H1 (cell line): ENCODE data around the gene DKKL1. TPM values are rescaled to one million over a fixed set of nuclear protein-coding genes. Genes with fewer than 3 reads are reported as not detected.

Experiments used
- CEBPB ChIP-seq: IDR thresholded peaks from 2 replicates; pipeline ENCODE4 v1.6.1; 2012; ENCODE audit warnings: low read depth, low read length
- polyA plus RNA-seq, 7 experiments: library from polyadenylated mRNA; depleted of rRNA in 3 of 7; stranded (reverse) in 5 of 7; unstranded in 2 of 7; fragments of >200 nt in 5 of 7; fragments of 200-250 nt in 2 of 7; gene quantifications; 1 replicate in 5 of 7; 2 replicates in 1 of 7; 4 replicates in 1 of 7; pipeline versions ENCODE4 v1.2.1 to v1.2.3, GENCODE V29; 2011 to 2013; ENCODE audit warnings: missing spikeins in 2 of 7, mixed read lengths in 2 of 7
- total RNA-seq: library from RNA; stranded (reverse); fragmentation: NEBNext Ultra II Directional; extraction: Animal tissue kit (Norgen Biotek cat#: 25700); gene quantifications from 2 replicates; pipeline ENCODE4 v1.2.1, GENCODE V29; 2021
- TF ChIP-seq, protein P1 (sequence below): IDR thresholded peaks from 2 replicates; pipeline ENCODE4 v1.6.1; 2012; ENCODE audit warnings: inconsistent platforms
- TF ChIP-seq, protein P2 (sequence below): IDR thresholded peaks from 2 replicates; pipeline ENCODE4 v1.6.1; 2012; ENCODE audit warnings: low read length, inconsistent platforms
- TF ChIP-seq, protein P3 (sequence below), 3 experiments: IDR thresholded peaks; 1 replicate in 2 of 3; 2 replicates in 1 of 3; pipeline versions ENCODE4 v1.5.1 to v1.6.1; 2011; ENCODE audit warnings: low read length in 3 of 3, mild to moderate bottlenecking in 3 of 3, inconsistent platforms in 2 of 3, low read depth in 1 of 3, moderate library complexity in 1 of 3; ENCODE audit not compliant: insufficient read depth in 1 of 3; ENCODE audit errors: control extremely low read depth in 1 of 3
- TF ChIP-seq, protein P4 (sequence below): fragments of 300-600 bp; sonication (generic); IDR thresholded peaks from 2 replicates; pipeline ENCODE4 v1.7.1; 2012; ENCODE audit warnings: low read length, moderate library complexity, mild to moderate bottlenecking, inconsistent platforms; ENCODE audit not compliant: insufficient replicate concordance

DKKL1 gene
- total and polyA plus RNA-seq, 2 of the 8 experiments (the other 6 are each of a cell fraction or from before 2014, with no cell fraction given) = 2.6 to 6.8 TPM

DNA sequence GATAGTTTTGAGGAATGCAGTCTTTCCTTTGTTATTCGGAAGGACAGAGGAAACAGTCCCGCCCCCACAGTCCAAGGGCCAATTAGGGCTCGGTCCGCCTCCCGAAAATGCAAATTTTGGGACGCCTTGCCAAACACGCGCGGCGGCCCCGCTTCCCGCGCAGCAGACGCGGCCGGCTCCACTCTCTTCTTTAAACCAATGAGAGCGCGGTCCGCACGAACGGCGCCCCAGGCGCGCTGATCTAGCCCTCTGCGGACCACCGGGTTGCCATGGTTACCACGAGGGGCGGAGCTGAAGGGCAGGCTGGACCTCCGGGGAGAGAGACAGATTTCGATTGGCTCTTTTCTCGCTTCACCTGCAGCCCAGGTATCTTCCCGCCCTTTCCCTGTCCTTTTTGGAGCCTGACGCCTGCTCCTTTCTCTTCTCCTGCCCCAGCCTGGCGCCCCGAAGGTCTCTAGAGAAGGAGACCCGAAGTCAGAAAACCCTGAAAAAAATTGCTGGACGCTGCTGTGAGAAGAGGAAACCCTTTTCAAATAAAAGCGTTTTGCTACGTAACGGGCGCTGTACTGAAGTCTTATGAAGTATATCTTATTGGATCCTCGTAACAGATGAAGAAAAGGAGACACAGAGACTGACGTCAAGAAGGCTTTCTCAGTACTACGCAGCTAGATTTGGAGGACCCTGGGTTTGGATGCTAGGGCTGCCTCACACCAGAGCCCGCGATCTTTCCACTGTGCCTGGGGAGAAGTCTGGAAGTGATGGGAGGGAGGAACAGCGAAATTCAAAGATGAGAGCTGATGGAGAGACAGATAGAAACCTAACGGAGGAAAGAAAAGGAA lies 57.6 kb downstream of the DKKL1 start (continued):
- TF ChIP-seq, protein P1, sequence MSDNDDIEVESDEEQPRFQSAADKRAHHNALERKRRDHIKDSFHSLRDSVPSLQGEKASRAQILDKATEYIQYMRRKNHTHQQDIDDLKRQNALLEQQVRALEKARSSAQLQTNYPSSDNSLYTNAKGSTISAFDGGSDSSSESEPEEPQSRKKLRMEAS = peak; percentile 92
- TF ChIP-seq, protein P2, sequence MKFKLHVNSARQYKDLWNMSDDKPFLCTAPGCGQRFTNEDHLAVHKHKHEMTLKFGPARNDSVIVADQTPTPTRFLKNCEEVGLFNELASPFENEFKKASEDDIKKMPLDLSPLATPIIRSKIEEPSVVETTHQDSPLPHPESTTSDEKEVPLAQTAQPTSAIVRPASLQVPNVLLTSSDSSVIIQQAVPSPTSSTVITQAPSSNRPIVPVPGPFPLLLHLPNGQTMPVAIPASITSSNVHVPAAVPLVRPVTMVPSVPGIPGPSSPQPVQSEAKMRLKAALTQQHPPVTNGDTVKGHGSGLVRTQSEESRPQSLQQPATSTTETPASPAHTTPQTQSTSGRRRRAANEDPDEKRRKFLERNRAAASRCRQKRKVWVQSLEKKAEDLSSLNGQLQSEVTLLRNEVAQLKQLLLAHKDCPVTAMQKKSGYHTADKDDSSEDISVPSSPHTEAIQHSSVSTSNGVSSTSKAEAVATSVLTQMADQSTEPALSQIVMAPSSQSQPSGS = no peak
- no peak for TF ChIP-seq CEBPB
- TF ChIP-seq, protein P3, sequence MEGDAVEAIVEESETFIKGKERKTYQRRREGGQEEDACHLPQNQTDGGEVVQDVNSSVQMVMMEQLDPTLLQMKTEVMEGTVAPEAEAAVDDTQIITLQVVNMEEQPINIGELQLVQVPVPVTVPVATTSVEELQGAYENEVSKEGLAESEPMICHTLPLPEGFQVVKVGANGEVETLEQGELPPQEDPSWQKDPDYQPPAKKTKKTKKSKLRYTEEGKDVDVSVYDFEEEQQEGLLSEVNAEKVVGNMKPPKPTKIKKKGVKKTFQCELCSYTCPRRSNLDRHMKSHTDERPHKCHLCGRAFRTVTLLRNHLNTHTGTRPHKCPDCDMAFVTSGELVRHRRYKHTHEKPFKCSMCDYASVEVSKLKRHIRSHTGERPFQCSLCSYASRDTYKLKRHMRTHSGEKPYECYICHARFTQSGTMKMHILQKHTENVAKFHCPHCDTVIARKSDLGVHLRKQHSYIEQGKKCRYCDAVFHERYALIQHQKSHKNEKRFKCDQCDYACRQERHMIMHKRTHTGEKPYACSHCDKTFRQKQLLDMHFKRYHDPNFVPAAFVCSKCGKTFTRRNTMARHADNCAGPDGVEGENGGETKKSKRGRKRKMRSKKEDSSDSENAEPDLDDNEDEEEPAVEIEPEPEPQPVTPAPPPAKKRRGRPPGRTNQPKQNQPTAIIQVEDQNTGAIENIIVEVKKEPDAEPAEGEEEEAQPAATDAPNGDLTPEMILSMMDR (IDR thresholded peaks at IDR 0.05; ENCODE audit: control extremely low read depth in 1 of 3, insufficient read depth in 1 of 3, low read depth in 1 of 3, low read length in 3 of 3) = no peak
- TF ChIP-seq, protein P4, sequence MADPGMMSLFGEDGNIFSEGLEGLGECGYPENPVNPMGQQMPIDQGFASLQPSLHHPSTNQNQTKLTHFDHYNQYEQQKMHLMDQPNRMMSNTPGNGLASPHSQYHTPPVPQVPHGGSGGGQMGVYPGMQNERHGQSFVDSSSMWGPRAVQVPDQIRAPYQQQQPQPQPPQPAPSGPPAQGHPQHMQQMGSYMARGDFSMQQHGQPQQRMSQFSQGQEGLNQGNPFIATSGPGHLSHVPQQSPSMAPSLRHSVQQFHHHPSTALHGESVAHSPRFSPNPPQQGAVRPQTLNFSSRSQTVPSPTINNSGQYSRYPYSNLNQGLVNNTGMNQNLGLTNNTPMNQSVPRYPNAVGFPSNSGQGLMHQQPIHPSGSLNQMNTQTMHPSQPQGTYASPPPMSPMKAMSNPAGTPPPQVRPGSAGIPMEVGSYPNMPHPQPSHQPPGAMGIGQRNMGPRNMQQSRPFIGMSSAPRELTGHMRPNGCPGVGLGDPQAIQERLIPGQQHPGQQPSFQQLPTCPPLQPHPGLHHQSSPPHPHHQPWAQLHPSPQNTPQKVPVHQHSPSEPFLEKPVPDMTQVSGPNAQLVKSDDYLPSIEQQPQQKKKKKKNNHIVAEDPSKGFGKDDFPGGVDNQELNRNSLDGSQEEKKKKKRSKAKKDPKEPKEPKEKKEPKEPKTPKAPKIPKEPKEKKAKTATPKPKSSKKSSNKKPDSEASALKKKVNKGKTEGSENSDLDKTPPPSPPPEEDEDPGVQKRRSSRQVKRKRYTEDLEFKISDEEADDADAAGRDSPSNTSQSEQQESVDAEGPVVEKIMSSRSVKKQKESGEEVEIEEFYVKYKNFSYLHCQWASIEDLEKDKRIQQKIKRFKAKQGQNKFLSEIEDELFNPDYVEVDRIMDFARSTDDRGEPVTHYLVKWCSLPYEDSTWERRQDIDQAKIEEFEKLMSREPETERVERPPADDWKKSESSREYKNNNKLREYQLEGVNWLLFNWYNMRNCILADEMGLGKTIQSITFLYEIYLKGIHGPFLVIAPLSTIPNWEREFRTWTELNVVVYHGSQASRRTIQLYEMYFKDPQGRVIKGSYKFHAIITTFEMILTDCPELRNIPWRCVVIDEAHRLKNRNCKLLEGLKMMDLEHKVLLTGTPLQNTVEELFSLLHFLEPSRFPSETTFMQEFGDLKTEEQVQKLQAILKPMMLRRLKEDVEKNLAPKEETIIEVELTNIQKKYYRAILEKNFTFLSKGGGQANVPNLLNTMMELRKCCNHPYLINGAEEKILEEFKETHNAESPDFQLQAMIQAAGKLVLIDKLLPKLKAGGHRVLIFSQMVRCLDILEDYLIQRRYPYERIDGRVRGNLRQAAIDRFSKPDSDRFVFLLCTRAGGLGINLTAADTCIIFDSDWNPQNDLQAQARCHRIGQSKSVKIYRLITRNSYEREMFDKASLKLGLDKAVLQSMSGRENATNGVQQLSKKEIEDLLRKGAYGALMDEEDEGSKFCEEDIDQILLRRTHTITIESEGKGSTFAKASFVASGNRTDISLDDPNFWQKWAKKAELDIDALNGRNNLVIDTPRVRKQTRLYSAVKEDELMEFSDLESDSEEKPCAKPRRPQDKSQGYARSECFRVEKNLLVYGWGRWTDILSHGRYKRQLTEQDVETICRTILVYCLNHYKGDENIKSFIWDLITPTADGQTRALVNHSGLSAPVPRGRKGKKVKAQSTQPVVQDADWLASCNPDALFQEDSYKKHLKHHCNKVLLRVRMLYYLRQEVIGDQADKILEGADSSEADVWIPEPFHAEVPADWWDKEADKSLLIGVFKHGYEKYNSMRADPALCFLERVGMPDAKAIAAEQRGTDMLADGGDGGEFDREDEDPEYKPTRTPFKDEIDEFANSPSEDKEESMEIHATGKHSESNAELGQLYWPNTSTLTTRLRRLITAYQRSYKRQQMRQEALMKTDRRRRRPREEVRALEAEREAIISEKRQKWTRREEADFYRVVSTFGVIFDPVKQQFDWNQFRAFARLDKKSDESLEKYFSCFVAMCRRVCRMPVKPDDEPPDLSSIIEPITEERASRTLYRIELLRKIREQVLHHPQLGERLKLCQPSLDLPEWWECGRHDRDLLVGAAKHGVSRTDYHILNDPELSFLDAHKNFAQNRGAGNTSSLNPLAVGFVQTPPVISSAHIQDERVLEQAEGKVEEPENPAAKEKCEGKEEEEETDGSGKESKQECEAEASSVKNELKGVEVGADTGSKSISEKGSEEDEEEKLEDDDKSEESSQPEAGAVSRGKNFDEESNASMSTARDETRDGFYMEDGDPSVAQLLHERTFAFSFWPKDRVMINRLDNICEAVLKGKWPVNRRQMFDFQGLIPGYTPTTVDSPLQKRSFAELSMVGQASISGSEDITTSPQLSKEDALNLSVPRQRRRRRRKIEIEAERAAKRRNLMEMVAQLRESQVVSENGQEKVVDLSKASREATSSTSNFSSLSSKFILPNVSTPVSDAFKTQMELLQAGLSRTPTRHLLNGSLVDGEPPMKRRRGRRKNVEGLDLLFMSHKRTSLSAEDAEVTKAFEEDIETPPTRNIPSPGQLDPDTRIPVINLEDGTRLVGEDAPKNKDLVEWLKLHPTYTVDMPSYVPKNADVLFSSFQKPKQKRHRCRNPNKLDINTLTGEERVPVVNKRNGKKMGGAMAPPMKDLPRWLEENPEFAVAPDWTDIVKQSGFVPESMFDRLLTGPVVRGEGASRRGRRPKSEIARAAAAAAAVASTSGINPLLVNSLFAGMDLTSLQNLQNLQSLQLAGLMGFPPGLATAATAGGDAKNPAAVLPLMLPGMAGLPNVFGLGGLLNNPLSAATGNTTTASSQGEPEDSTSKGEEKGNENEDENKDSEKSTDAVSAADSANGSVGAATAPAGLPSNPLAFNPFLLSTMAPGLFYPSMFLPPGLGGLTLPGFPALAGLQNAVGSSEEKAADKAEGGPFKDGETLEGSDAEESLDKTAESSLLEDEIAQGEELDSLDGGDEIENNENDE = no peak
